T-helper 17 cell (primary cell): ENCODE measurements around the gene HTT. TPM values are rescaled to one million over a fixed set of nuclear protein-coding genes. Genes with fewer than 3 reads are reported as not detected.

ENCODE experiments used
- ATAC-seq: fragments of 150-1000 bp; cut with Tn5 transposase; 2 replicates; pipeline ENCODE4 v1.10.0; 2021; ENCODE audit warnings: mild to moderate bottlenecking, moderate library complexity
- DNase-seq, 3 donors: peaks; one replicate each; pipeline versions ENCODE4 v3.0.0 to v3.0.0-alpha.2; 2020 to 2021
- H3K9me3 ChIP-seq: one replicate; pipeline ENCODE4 v1.7.0; 2013; ENCODE audit warnings: low read length, mild to moderate bottlenecking; ENCODE audit not compliant: control insufficient read depth, poor library complexity, severe bottlenecking
- H3K27ac Mint-ChIP-seq: one replicate; pipeline ENCODE4 v1.8.0; 2022; ENCODE audit warnings: mild to moderate bottlenecking, moderate library complexity, mixed read lengths
- H3K27me3 Mint-ChIP-seq: one replicate; pipeline ENCODE4 v1.8.0; 2022; ENCODE audit warnings: mixed read lengths
- H3K36me3 Mint-ChIP-seq: one replicate; pipeline ENCODE4 v1.8.0; 2022; ENCODE audit warnings: low read depth, mixed read lengths
- H3K4me1 Mint-ChIP-seq: one replicate; pipeline ENCODE4 v1.8.0; 2022; ENCODE audit warnings: mild to moderate bottlenecking, mixed read lengths
- H3K4me3 Mint-ChIP-seq: one replicate; pipeline ENCODE4 v1.8.0; 2022; ENCODE audit warnings: mild to moderate bottlenecking, moderate library complexity, mixed read lengths
- total RNA-seq, 4 donors: library from RNA in 2 of 4; stranded (reverse) in 2 of 4; gene quantifications; one replicate each; pipeline ENCODE4 v1.2.3 and lab custom pipeline; 2022 to 2026

The HTT gene
- total RNA-seq, 2 donors from 2014 or later = 83.9 to 89.9 TPM

GRCh38 chr4:3234171-3235029 is 159.9 kb downstream of the HTT start:
- no peaks in the 10 kb centered on the region for H3K9me3 ChIP-seq
- ATAC-seq (no peak), DNase-seq (no peak)
- Mint-ChIP-seq H3K36me3 (peaks cover 10% of the 10 kb centered on the region), H3K27me3 (no peaks in the 10 kb centered on the region), H3K4me3 (no peak overlapping the region), H3K4me1 (peaks cover 3% of the 10 kb centered on the region), H3K27ac (peak overlapping the region; percentile 74)

- H3K4me1 Mint-ChIP-seq = peaks cover 3% of the 10 kb centered on the region
- H3K4me3 Mint-ChIP-seq = no peak overlapping the region
- no peak for DNase-seq
- no peaks in the 10 kb centered on the region for H3K27me3 Mint-ChIP-seq
- no peak for ATAC-seq
- H3K36me3 Mint-ChIP-seq = peaks cover 8% of the 10 kb centered on the region
- H3K9me3 ChIP-seq = no peaks in the 10 kb centered on the region
- no peak overlapping the region for H3K27ac Mint-ChIP-seq
These were observed 160.5 kb downstream of the HTT start for GRCh38 chr4:3235030-3235345.

- Mint-ChIP-seq H3K27ac (no peak overlapping the region), H3K4me1 (peaks cover 3% of the 10 kb centered on the region), H3K27me3 (no peaks in the 10 kb centered on the region), H3K4me3 (no peak overlapping the region), H3K36me3 (peaks cover 9% of the 10 kb centered on the region)
- DNase-seq (no peak), ATAC-seq (no peak)
- no peaks in the 10 kb centered on the region for H3K9me3 ChIP-seq
These were observed 161.1 kb downstream of the HTT start for GRCh38 chr4:3235581-3235980.

GRCh38 chr4:3236326-3236878 is 161.9 kb downstream of the HTT start:
- DNase-seq (no peak), ATAC-seq (no peak)
- no peaks in the 10 kb centered on the region for H3K27me3 Mint-ChIP-seq
- no peak overlapping the region for H3K27ac Mint-ChIP-seq
- no peak overlapping the region for H3K4me3 Mint-ChIP-seq
- H3K9me3 ChIP-seq = no peaks in the 10 kb centered on the region
- H3K4me1 Mint-ChIP-seq = peaks cover 3% of the 10 kb centered on the region
- H3K36me3 Mint-ChIP-seq = peaks cover 10% of the 10 kb centered on the region

- H3K9me3 ChIP-seq = no peaks in the 10 kb centered on the region
- Mint-ChIP-seq H3K4me3 (no peak overlapping the region), H3K4me1 (peaks cover 2% of the 10 kb centered on the region), H3K27me3 (no peaks in the 10 kb centered on the region), H3K27ac (no peak overlapping the region), H3K36me3 (peaks cover 9% of the 10 kb centered on the region)
- ATAC-seq (no peak), DNase-seq (no peak)
These were observed 162.8 kb downstream of the HTT start for GRCh38 chr4:3237266-3237665.

- H3K27ac Mint-ChIP-seq = no peak overlapping the region
- peaks cover 6% of the 10 kb centered on the region for H3K36me3 Mint-ChIP-seq
- H3K9me3 ChIP-seq = no peaks in the 10 kb centered on the region
- ATAC-seq = no peak
- H3K27me3 Mint-ChIP-seq = no peaks in the 10 kb centered on the region
- no peak overlapping the region for H3K4me3 Mint-ChIP-seq
- H3K4me1 Mint-ChIP-seq = peaks cover 9% of the 10 kb centered on the region
- no peak for DNase-seq
These were observed 163.5 kb downstream of the HTT start for GRCh38 chr4:3237712-3238560.

- no peaks in the 10 kb centered on the region for H3K9me3 ChIP-seq
- Mint-ChIP-seq H3K4me3 (no peak overlapping the region), H3K27me3 (no peaks in the 10 kb centered on the region), H3K4me1 (peaks cover 12% of the 10 kb centered on the region), H3K27ac (no peak overlapping the region), H3K36me3 (peaks cover 4% of the 10 kb centered on the region)
- DNase-seq = no peak
- no peak for ATAC-seq
These were observed 164.2 kb downstream of the HTT start for GRCh38 chr4:3238721-3239120.

GRCh38 chr4:3239303-3239702 is 164.8 kb downstream of the HTT start:
- H3K27me3 Mint-ChIP-seq = no peaks in the 10 kb centered on the region
- peaks cover 2% of the 10 kb centered on the region for H3K36me3 Mint-ChIP-seq
- no peak overlapping the region for H3K27ac Mint-ChIP-seq

GRCh38 chr4:3239998-3240920 is 165.8 kb downstream of the HTT start:
- Mint-ChIP-seq H3K4me1 (peaks cover 15% of the 10 kb centered on the region), H3K27ac (peak overlapping the region; percentile 9), H3K27me3 (no peaks in the 10 kb centered on the region), H3K36me3 (peaks cover 2% of the 10 kb centered on the region), H3K4me3 (no peak overlapping the region)
- DNase-seq (no peak), ATAC-seq (no peak)
- no peaks in the 10 kb centered on the region for H3K9me3 ChIP-seq

More at GRCh38 chr4:3239303-3239702, 164.8 kb downstream of the HTT start:
- DNase-seq = no peak
- ATAC-seq = no peak
- Mint-ChIP-seq H3K4me3 (no peak overlapping the region), H3K4me1 (peaks cover 12% of the 10 kb centered on the region)
- no peaks in the 10 kb centered on the region for H3K9me3 ChIP-seq

GRCh38 chr4:3240936-3241522 is 166.5 kb downstream of the HTT start:
- Mint-ChIP-seq H3K27ac (peak overlapping the region; percentile 9), H3K36me3 (peaks cover 2% of the 10 kb centered on the region), H3K4me1 (peaks cover 15% of the 10 kb centered on the region), H3K27me3 (no peaks in the 10 kb centered on the region), H3K4me3 (no peak overlapping the region)
- no peak for DNase-seq
- no peak for ATAC-seq
- H3K9me3 ChIP-seq = no peaks in the 10 kb centered on the region

- H3K27ac Mint-ChIP-seq = peak overlapping the region; percentile 37
- no peaks in the 10 kb centered on the region for H3K27me3 Mint-ChIP-seq
These were observed 167.5 kb downstream of the HTT start for GRCh38 chr4:3241898-3242524.

GRCh38 chr4:3243136-3243780 is 168.8 kb downstream of the HTT start:
- ATAC-seq (no peak), DNase-seq (no peak)
- peaks cover 2% of the 10 kb centered on the region for H3K36me3 Mint-ChIP-seq
- H3K27ac Mint-ChIP-seq = peak overlapping the region; percentile 37
- H3K4me3 Mint-ChIP-seq = no peak overlapping the region
- no peaks in the 10 kb centered on the region for H3K27me3 Mint-ChIP-seq
- H3K4me1 Mint-ChIP-seq = peaks cover 17% of the 10 kb centered on the region
- no peaks in the 10 kb centered on the region for H3K9me3 ChIP-seq

More at GRCh38 chr4:3241898-3242524, 167.5 kb downstream of the HTT start:
- Mint-ChIP-seq H3K4me1 (peaks cover 17% of the 10 kb centered on the region), H3K4me3 (no peak overlapping the region), H3K36me3 (peaks cover 2% of the 10 kb centered on the region)
- no peak for DNase-seq
- ATAC-seq = no peak
- no peaks in the 10 kb centered on the region for H3K9me3 ChIP-seq
